Measurements from ENCODE around the gene ARFRP1. TPM values are rescaled to one million over a fixed set of nuclear protein-coding genes. Genes with fewer than 3 reads are reported as not detected.

Gene ARFRP1
- total and polyA plus RNA-seq, 2 of the 13 experiments (the other 11 are each of a cell fraction or from before 2014, with no cell fraction given), result 32.0 to 51.1 TPM

DNA sequence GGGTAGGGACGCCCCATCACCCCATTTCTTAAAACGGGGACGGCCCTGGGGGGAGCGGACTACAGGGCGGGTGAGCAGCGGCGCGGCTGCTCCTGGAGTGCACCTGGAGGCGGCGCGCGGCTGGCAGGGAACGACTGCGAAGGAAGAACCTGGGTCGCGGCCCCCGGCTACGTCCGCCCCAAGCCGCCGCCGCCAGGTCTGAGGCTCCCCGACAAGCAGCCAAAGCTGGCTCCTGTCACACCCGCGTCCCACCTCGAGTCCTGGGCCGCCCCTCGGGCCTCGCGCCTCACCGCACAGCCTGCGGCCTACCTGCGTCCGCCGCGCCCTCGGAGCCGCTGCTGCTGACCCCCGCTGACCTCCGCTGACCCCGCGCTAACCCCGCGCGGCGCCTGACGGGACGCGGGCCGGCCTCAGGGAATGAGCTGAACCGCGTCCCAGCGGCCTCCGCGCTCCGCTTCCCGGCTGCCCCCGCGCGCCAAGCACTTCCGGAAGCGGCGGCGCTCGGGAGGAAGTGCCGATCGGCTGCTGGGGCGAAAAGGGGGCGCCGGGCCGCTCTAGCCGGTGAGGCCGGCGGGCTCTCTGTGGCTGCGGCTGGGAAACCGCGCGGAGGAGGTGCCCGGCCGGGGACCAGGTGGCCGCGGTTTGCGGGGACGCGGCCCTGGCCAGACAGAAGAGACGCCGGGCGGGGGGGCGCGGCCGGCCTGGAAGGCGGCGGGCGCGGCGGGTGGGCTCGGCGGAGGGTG lies at the start of gene ARFRP1, which contains the start of gene ZGPAT (continued):
- TF ChIP-seq TP53 (CRISPR knock-in tag; conservative IDR thresholded peaks at IDR 0.05) (no peak), ZNF629 (CRISPR knock-in tag; conservative IDR thresholded peaks at IDR 0.05) (peak; percentile 60), IRF2 (CRISPR knock-in tag; IDR thresholded peaks at IDR 0.05) (peak; percentile 95; the same call in 1 of the 2 replicates), WIZ (CRISPR knock-in tag; IDR thresholded peaks at IDR 0.05) (peak; percentile 62; the same call in 1 of the 2 replicates), AHR (CRISPR knock-in tag; IDR thresholded peaks at IDR 0.05) (peak; percentile 93; the same call in 1 of the 2 replicates), ZFAT (CRISPR knock-in tag; conservative IDR thresholded peaks at IDR 0.05) (peak; percentile 86; the same call in 1 of the 2 replicates), ZBTB8A (CRISPR knock-in tag; IDR thresholded peaks at IDR 0.05; ENCODE audit: borderline replicate concordance, low read depth) (no peak)
- TF ChIP-seq, protein P1, sequence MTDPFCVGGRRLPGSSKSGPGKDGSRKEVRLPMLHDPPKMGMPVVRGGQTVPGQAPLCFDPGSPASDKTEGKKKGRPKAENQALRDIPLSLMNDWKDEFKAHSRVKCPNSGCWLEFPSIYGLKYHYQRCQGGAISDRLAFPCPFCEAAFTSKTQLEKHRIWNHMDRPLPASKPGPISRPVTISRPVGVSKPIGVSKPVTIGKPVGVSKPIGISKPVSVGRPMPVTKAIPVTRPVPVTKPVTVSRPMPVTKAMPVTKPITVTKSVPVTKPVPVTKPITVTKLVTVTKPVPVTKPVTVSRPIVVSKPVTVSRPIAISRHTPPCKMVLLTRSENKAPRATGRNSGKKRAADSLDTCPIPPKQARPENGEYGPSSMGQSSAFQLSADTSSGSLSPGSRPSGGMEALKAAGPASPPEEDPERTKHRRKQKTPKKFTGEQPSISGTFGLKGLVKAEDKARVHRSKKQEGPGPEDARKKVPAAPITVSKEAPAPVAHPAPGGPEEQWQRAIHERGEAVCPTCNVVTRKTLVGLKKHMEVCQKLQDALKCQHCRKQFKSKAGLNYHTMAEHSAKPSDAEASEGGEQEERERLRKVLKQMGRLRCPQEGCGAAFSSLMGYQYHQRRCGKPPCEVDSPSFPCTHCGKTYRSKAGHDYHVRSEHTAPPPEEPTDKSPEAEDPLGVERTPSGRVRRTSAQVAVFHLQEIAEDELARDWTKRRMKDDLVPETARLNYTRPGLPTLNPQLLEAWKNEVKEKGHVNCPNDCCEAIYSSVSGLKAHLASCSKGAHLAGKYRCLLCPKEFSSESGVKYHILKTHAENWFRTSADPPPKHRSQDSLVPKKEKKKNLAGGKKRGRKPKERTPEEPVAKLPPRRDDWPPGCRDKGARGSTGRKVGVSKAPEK (CRISPR knock-in tag; IDR thresholded peaks at IDR 0.05; ENCODE audit: borderline replicate concordance), result peak; percentile 55; the same call in 1 of the 2 replicates
- TF ChIP-seq, protein P2, sequence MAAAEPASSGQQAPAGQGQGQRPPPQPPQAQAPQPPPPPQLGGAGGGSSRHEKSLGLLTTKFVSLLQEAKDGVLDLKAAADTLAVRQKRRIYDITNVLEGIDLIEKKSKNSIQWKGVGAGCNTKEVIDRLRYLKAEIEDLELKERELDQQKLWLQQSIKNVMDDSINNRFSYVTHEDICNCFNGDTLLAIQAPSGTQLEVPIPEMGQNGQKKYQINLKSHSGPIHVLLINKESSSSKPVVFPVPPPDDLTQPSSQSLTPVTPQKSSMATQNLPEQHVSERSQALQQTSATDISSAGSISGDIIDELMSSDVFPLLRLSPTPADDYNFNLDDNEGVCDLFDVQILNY (CRISPR knock-in tag; conservative IDR thresholded peaks at IDR 0.05), result peak; percentile 95
- TF ChIP-seq, protein P3, sequence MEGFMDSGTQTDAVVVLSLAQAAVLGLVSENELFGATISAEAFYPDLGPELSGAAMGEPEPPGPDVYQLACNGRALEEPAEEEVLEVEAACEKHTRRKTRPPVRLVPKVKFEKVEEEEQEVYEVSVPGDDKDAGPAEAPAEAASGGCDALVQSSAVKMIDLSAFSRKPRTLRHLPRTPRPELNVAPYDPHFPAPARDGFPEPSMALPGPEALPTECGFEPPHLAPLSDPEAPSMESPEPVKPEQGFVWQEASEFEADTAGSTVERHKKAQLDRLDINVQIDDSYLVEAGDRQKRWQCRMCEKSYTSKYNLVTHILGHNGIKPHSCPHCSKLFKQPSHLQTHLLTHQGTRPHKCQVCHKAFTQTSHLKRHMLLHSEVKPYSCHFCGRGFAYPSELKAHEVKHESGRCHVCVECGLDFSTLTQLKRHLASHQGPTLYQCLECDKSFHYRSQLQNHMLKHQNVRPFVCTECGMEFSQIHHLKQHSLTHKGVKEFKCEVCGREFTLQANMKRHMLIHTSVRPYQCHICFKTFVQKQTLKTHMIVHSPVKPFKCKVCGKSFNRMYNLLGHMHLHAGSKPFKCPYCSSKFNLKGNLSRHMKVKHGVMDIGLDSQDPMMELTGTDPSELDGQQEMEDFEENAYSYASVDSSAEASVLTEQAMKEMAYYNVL (CRISPR knock-in tag; IDR thresholded peaks at IDR 0.05; ENCODE audit: borderline replicate concordance), result peak; percentile 69
- TF ChIP-seq, protein P4, sequence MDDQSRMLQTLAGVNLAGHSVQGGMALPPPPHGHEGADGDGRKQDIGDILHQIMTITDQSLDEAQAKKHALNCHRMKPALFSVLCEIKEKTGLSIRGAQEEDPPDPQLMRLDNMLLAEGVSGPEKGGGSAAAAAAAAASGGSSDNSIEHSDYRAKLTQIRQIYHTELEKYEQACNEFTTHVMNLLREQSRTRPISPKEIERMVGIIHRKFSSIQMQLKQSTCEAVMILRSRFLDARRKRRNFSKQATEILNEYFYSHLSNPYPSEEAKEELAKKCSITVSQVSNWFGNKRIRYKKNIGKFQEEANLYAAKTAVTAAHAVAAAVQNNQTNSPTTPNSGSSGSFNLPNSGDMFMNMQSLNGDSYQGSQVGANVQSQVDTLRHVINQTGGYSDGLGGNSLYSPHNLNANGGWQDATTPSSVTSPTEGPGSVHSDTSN (CRISPR knock-in tag; IDR thresholded peaks at IDR 0.05; ENCODE audit: borderline replicate concordance), result 0 out of 2 replicates have a peak, but pooled peaks have one; percentile 19
- TF ChIP-seq, protein P5, sequence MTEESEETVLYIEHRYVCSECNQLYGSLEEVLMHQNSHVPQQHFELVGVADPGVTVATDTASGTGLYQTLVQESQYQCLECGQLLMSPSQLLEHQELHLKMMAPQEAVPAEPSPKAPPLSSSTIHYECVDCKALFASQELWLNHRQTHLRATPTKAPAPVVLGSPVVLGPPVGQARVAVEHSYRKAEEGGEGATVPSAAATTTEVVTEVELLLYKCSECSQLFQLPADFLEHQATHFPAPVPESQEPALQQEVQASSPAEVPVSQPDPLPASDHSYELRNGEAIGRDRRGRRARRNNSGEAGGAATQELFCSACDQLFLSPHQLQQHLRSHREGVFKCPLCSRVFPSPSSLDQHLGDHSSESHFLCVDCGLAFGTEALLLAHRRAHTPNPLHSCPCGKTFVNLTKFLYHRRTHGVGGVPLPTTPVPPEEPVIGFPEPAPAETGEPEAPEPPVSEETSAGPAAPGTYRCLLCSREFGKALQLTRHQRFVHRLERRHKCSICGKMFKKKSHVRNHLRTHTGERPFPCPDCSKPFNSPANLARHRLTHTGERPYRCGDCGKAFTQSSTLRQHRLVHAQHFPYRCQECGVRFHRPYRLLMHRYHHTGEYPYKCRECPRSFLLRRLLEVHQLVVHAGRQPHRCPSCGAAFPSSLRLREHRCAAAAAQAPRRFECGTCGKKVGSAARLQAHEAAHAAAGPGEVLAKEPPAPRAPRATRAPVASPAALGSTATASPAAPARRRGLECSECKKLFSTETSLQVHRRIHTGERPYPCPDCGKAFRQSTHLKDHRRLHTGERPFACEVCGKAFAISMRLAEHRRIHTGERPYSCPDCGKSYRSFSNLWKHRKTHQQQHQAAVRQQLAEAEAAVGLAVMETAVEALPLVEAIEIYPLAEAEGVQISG (CRISPR knock-in tag; IDR thresholded peaks at IDR 0.05), result peak; percentile 99
- TF ChIP-seq, protein P6, sequence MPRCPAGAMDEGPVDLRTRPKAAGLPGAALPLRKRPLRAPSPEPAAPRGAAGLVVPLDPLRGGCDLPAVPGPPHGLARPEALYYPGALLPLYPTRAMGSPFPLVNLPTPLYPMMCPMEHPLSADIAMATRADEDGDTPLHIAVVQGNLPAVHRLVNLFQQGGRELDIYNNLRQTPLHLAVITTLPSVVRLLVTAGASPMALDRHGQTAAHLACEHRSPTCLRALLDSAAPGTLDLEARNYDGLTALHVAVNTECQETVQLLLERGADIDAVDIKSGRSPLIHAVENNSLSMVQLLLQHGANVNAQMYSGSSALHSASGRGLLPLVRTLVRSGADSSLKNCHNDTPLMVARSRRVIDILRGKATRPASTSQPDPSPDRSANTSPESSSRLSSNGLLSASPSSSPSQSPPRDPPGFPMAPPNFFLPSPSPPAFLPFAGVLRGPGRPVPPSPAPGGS (CRISPR knock-in tag; IDR thresholded peaks at IDR 0.05), result peak; percentile 96
